Loucy (cell line): ENCODE measurements around the gene KNDC1.
"Not testable (repeated sequence)": the region's sequence is repeated elsewhere in the genome, so short reads cannot be mapped to it uniquely, and the experiment has no call there.

Experiments used
- CTCF ChIP-seq: fragments of 200-600 bp; sonication (generic); conservative IDR thresholded peaks from 2 replicates; pipeline ENCODE4 v1.5.1; 2014; ENCODE audit warnings: mild to moderate bottlenecking, antibody characterized with exemption, low read length
- EZH2phosphoT487 ChIP-seq: fragments of 200-600 bp; IDR thresholded peaks from 2 replicates; pipeline ENCODE4 v1.6.1; 2018; ENCODE audit warnings: antibody characterized with exemption, mild to moderate bottlenecking, moderate library complexity, borderline replicate concordance

GRCh38 chr10:133151071-133151470 lies 8.9 kb upstream of the KNDC1 start:
- TF ChIP-seq CTCF, EZH2phosphoT487: not testable (repeated sequence)
